WTC11 (cell line): ENCODE measurements around the gene KCNJ4. TPM values are rescaled to one million over a fixed set of nuclear protein-coding genes. Genes with fewer than 3 reads are reported as not detected.

Experiments used
- ATAC-seq: fragments of 200-7000 bp; cut with Tn5 transposase; 2 replicates; pipeline ENCODE4 v1.10.0; 2021; ENCODE audit warnings: mild to moderate bottlenecking, moderate library complexity
- CTCF ChIA-PET: fragments of 300-600 bp; sonication (Branson Sonifier 250); formaldehyde crosslinking; loops from one replicate; lab custom pipeline; 2021; ENCODE audit warnings: antibody characterized with exemption; lab: Charles Lee
- POLR2A ChIA-PET: fragments of 350-600 bp; sonication (Branson Sonifier 250); formaldehyde crosslinking; loops from one replicate; lab custom pipeline; 2021; ENCODE audit warnings: antibody characterized with exemption; lab: Charles Lee
- DNase-seq: peaks from one replicate; pipeline ENCODE4 v3.0.0; 2021; ENCODE audit warnings: low spot score
- H3K27ac Mint-ChIP-seq: 2 replicates; pipeline ENCODE4 v1.8.0; 2021; ENCODE audit warnings: mixed read lengths
- H3K27me3 Mint-ChIP-seq: 2 replicates; pipeline ENCODE4 v1.8.0; 2021; ENCODE audit warnings: low read depth, mild to moderate bottlenecking, moderate library complexity, mixed read lengths
- H3K36me3 Mint-ChIP-seq: 2 replicates; pipeline ENCODE4 v1.8.0; 2021; ENCODE audit warnings: mixed read lengths
- H3K4me1 Mint-ChIP-seq: 2 replicates; pipeline ENCODE4 v1.8.0; 2022; ENCODE audit warnings: mixed read lengths
- H3K4me3 Mint-ChIP-seq: 2 replicates; pipeline ENCODE4 v1.8.0; 2021; ENCODE audit warnings: mild to moderate bottlenecking, moderate library complexity, mixed read lengths
- H3K9me3 Mint-ChIP-seq: 2 replicates; pipeline ENCODE4 v1.8.0; 2021; ENCODE audit warnings: mixed read lengths
- ATF3 ChIP-seq: sonication (generic); formaldehyde crosslinking; conservative IDR thresholded peaks from 2 replicates; pipeline ENCODE4 v1.8.1; 2022; ENCODE audit warnings: mild to moderate bottlenecking, missing genetic modification reagents
- E2F1 ChIP-seq: sonication (generic); formaldehyde crosslinking; IDR thresholded peaks from 2 replicates; pipeline ENCODE4 v1.8.0; 2022; ENCODE audit warnings: mild to moderate bottlenecking, missing genetic modification reagents
- E2F4 ChIP-seq: sonication (generic); formaldehyde crosslinking; IDR thresholded peaks from 2 replicates; pipeline ENCODE4 v1.8.1; 2022; ENCODE audit warnings: low read depth, mild to moderate bottlenecking, moderate library complexity, missing genetic modification reagents, borderline replicate concordance
- ELF4 ChIP-seq: sonication (generic); formaldehyde crosslinking; IDR thresholded peaks from 2 replicates; pipeline ENCODE4 v1.8.1; 2022; ENCODE audit warnings: low read depth, mild to moderate bottlenecking, moderate library complexity, missing genetic modification reagents
- ERG ChIP-seq: fragments of 250-450 bp; sonication (Bioruptor Pico); IDR thresholded peaks from 2 replicates; pipeline ENCODE4 v1.8.0; 2021; ENCODE audit warnings: mild to moderate bottlenecking
- ETV6 ChIP-seq: sonication (generic); formaldehyde crosslinking; IDR thresholded peaks from 2 replicates; pipeline ENCODE4 v1.8.1; 2022; ENCODE audit warnings: mild to moderate bottlenecking, missing genetic modification reagents
- FOXJ3 ChIP-seq: sonication (generic); formaldehyde crosslinking; IDR thresholded peaks from 2 replicates; pipeline ENCODE4 v1.9.0; 2021; ENCODE audit warnings: missing genetic modification reagents, mild to moderate bottlenecking, borderline replicate concordance
- GTF2I ChIP-seq: fragments of 250-450 bp; sonication (Bioruptor Pico); conservative IDR thresholded peaks from 2 replicates; pipeline ENCODE4 v1.4.0; 2021; ENCODE audit warnings: mild to moderate bottlenecking
- HMGA2 ChIP-seq: fragments of 250-450 bp; sonication (Bioruptor Pico); IDR thresholded peaks from 2 replicates; pipeline ENCODE4 v1.4.0; 2021; ENCODE audit warnings: mild to moderate bottlenecking, moderate library complexity
- HMGXB4 ChIP-seq: sonication (generic); formaldehyde crosslinking; IDR thresholded peaks from 2 replicates; pipeline ENCODE4 v1.8.1; 2023; ENCODE audit warnings: mild to moderate bottlenecking, moderate library complexity, missing genetic modification reagents
- NFATC4 ChIP-seq: fragments of 250-450 bp; sonication (Bioruptor Pico); IDR thresholded peaks from 2 replicates; pipeline ENCODE4 v1.9.0; 2021; ENCODE audit warnings: mild to moderate bottlenecking
- OVOL2 ChIP-seq: fragments of 250-450 bp; sonication (Bioruptor Pico); IDR thresholded peaks from 2 replicates; pipeline ENCODE4 v1.9.0; 2021; ENCODE audit warnings: mild to moderate bottlenecking, borderline replicate concordance
- PRRX2 ChIP-seq: fragments of 250-450 bp; sonication (Bioruptor Pico); IDR thresholded peaks from 2 replicates; pipeline ENCODE4 v1.8.0; 2021; ENCODE audit warnings: mild to moderate bottlenecking
- RORB ChIP-seq: fragments of 250-450 bp; sonication (Bioruptor Pico); IDR thresholded peaks from 2 replicates; pipeline ENCODE4 v1.9.0; 2021; ENCODE audit warnings: mild to moderate bottlenecking
- SMAD3 ChIP-seq: sonication (generic); formaldehyde crosslinking; IDR thresholded peaks from 2 replicates; pipeline ENCODE4 v1.8.0; 2022; ENCODE audit warnings: missing genetic modification reagents, mild to moderate bottlenecking, borderline replicate concordance
- SMAD4 ChIP-seq: sonication (generic); formaldehyde crosslinking; IDR thresholded peaks from 2 replicates; pipeline ENCODE4 v1.8.0; 2022; ENCODE audit warnings: mild to moderate bottlenecking, missing genetic modification reagents
- TP53 ChIP-seq: sonication (generic); formaldehyde crosslinking; IDR thresholded peaks from 2 replicates; pipeline ENCODE4 v1.8.1; 2023; ENCODE audit warnings: mild to moderate bottlenecking, missing genetic modification reagents
- ZNF263 ChIP-seq: sonication (generic); formaldehyde crosslinking; IDR thresholded peaks from 2 replicates; pipeline ENCODE4 v1.8.1; 2022; ENCODE audit warnings: low read depth, mild to moderate bottlenecking, moderate library complexity, missing genetic modification reagents
- ZNF281 ChIP-seq: sonication (generic); formaldehyde crosslinking; IDR thresholded peaks from 2 replicates; pipeline ENCODE4 v1.8.0; 2023; ENCODE audit warnings: mild to moderate bottlenecking, missing genetic modification reagents
- ZNF317 ChIP-seq: sonication (generic); formaldehyde crosslinking; IDR thresholded peaks from 2 replicates; pipeline ENCODE4 v1.8.1; 2023; ENCODE audit warnings: low read depth, mild to moderate bottlenecking, moderate library complexity, missing genetic modification reagents, borderline replicate concordance
- ZNF512 ChIP-seq: sonication (generic); formaldehyde crosslinking; IDR thresholded peaks from 2 replicates; pipeline ENCODE4 v1.8.1; 2022; ENCODE audit warnings: missing genetic modification reagents, borderline replicate concordance
- ZNF671 ChIP-seq: fragments of 250-450 bp; sonication (Bioruptor Pico); IDR thresholded peaks from 2 replicates; pipeline ENCODE4 v1.8.0; 2021; ENCODE audit warnings: mild to moderate bottlenecking
- ZSCAN18 ChIP-seq: fragments of 250-450 bp; sonication (Bioruptor Pico); IDR thresholded peaks from 2 replicates; pipeline ENCODE4 v2.1.2; 2022; ENCODE audit warnings: mild to moderate bottlenecking, moderate library complexity
- total RNA-seq: library from RNA; stranded (reverse); gene quantifications from 3 replicates; pipeline ENCODE4 v1.2.3, GENCODE V29; 2021

The KCNJ4 gene
- total RNA-seq, 1 experiment from 2014 or later, result 3.1 TPM

GRCh38 chr22:38452373-38453065 lies 2.5 kb downstream of the KCNJ4 start:
- H3K36me3 Mint-ChIP-seq, result no peaks in the 10 kb centered on the region
- ATAC-seq (no peak), DNase-seq (no peak)
- H3K4me3 Mint-ChIP-seq, result no peak overlapping the region
- H3K27me3 Mint-ChIP-seq, result peaks cover 56% of the 10 kb centered on the region
- H3K27ac Mint-ChIP-seq, result no peak overlapping the region
- no peaks in the 10 kb centered on the region for H3K9me3 Mint-ChIP-seq
- ChIA-PET CTCF (interaction anchor here (1.2 to 1.4 kb wide), 2 partner anchors 17 to 18 kb away, joined by 5 read pairs; no protein-coding TSS in a partner anchor), POLR2A (interaction anchor here (0.6 to 1.2 kb wide), 2 partner anchors 10 to 645 kb away, joined by 4 to 6 read pairs; no protein-coding TSS in a partner anchor)
- H3K4me1 Mint-ChIP-seq, result peaks cover 29% of the 10 kb centered on the region
- TF ChIP-seq ERG (CRISPR knock-in tag) (no peak), HMGXB4 (CRISPR knock-in tag) (no peak), RORB (CRISPR knock-in tag) (no peak), ATF3 (CRISPR knock-in tag) (no peak), SMAD4 (CRISPR knock-in tag) (no peak)

- CTCF ChIA-PET, result interaction anchor here (1.4 kb wide), 1 partner anchor 17 kb away, joined by 5 read pairs; no protein-coding TSS in a partner anchor
- Mint-ChIP-seq H3K36me3 (no peaks in the 10 kb centered on the region), H3K27me3 (peaks cover 50% of the 10 kb centered on the region), H3K4me3 (no peak overlapping the region), H3K27ac (no peak overlapping the region), H3K9me3 (no peaks in the 10 kb centered on the region), H3K4me1 (peaks cover 29% of the 10 kb centered on the region)
- ATAC-seq (no peak), DNase-seq (no peak)
- POLR2A ChIA-PET, result no interaction called here
- TF ChIP-seq ZNF671 (CRISPR knock-in tag), result no peak
- no peak for TF ChIP-seq ZNF281
- no peak for TF ChIP-seq ZNF263 (CRISPR knock-in tag)
- TF ChIP-seq HMGA2 (CRISPR knock-in tag), result no peak
- no peak for TF ChIP-seq FOXJ3
- no peak for TF ChIP-seq OVOL2
- TF ChIP-seq ZNF317 (CRISPR knock-in tag), result no peak
- TF ChIP-seq GTF2I, result no peak
- no peak for TF ChIP-seq PRRX2 (CRISPR knock-in tag)
- no peak for TF ChIP-seq ETV6 (CRISPR knock-in tag)
- TF ChIP-seq ELF4 (CRISPR knock-in tag), result no peak
- no peak for TF ChIP-seq ZNF512 (CRISPR knock-in tag)
- TF ChIP-seq NFATC4 (CRISPR knock-in tag), result no peak
- no peak for TF ChIP-seq TP53 (CRISPR knock-in tag)
- no peak for TF ChIP-seq E2F4
- TF ChIP-seq RORB (CRISPR knock-in tag), result no peak
- TF ChIP-seq E2F1 (CRISPR knock-in tag), result no peak
- TF ChIP-seq ZSCAN18 (CRISPR knock-in tag), result no peak
- TF ChIP-seq SMAD3, result no peak
These were observed 3.1 kb downstream of the KCNJ4 start for GRCh38 chr22:38451864-38452263.
